HEK293T (cell line): ENCODE results near the gene DAP.

Experiments
- CTCF ChIA-PET: fragments of 350-600 bp; formaldehyde crosslinking; extraction: SDS; loops from one replicate; lab custom pipeline; 2021; ENCODE audit warnings: antibody characterized with exemption, inconsistent platforms; lab: Yijun Ruan, JAX
- POLR2A ChIA-PET: fragments of 350-600 bp; formaldehyde crosslinking; extraction: SDS; loops from one replicate; lab custom pipeline; 2020; ENCODE audit warnings: antibody characterized with exemption, inconsistent platforms; lab: Yijun Ruan, JAX
- DNase-seq: peaks from one replicate; pipeline ENCODE4 v3.0.0; 2012; ENCODE audit warnings: mixed read lengths; ENCODE audit errors: extremely low spot score
- ARNT ChIP-seq: fragments of 450-650 bp; IDR thresholded peaks from 2 replicates; pipeline ENCODE4 v1.6.1; 2017; ENCODE audit warnings: mild to moderate bottlenecking
- BHLHE40 ChIP-seq: fragments of 450-650 bp; IDR thresholded peaks from 2 replicates; pipeline ENCODE4 v1.6.1; 2016; ENCODE audit warnings: mild to moderate bottlenecking, moderate library complexity, borderline replicate concordance
- CTBP1 ChIP-seq: fragments of 450-650 bp; IDR thresholded peaks from 2 replicates; pipeline ENCODE4 v1.6.1; 2016; ENCODE audit warnings: borderline replicate concordance
- ELF4 ChIP-seq: fragments of 450-650 bp; IDR thresholded peaks from 2 replicates; pipeline ENCODE4 v1.6.1; 2017; ENCODE audit warnings: antibody characterized with exemption
- FOXA1 ChIP-seq: fragments of 450-650 bp; IDR thresholded peaks from 2 replicates; pipeline ENCODE4 v1.6.1; 2016; ENCODE audit warnings: mild to moderate bottlenecking
- FOXK2 ChIP-seq: fragments of 450-650 bp; IDR thresholded peaks from 2 replicates; pipeline ENCODE4 v1.6.1; 2016; ENCODE audit warnings: mild to moderate bottlenecking
- FOXM1 ChIP-seq: fragments of 450-650 bp; IDR thresholded peaks from 2 replicates; pipeline ENCODE4 v1.6.1; 2017; ENCODE audit warnings: mild to moderate bottlenecking, borderline replicate concordance
- HDGF ChIP-seq: fragments of 450-650 bp; IDR thresholded peaks from 2 replicates; pipeline ENCODE4 v1.6.1; 2017; ENCODE audit warnings: antibody characterized with exemption, borderline replicate concordance
- L3MBTL2 ChIP-seq: fragments of 450-650 bp; conservative IDR thresholded peaks from 2 replicates; pipeline ENCODE4 v1.6.1; 2016; ENCODE audit warnings: mild to moderate bottlenecking
- LEF1 ChIP-seq: fragments of 450-650 bp; IDR thresholded peaks from 2 replicates; pipeline ENCODE4 v1.6.1; 2017; ENCODE audit warnings: mild to moderate bottlenecking, borderline replicate concordance
- NFRKB ChIP-seq: fragments of 450-650 bp; IDR thresholded peaks from 2 replicates; pipeline ENCODE4 v1.6.1; 2016; ENCODE audit warnings: mild to moderate bottlenecking, moderate library complexity
- PKNOX1 ChIP-seq: fragments of 450-650 bp; IDR thresholded peaks from 2 replicates; pipeline ENCODE4 v1.6.1; 2016
- SP1 ChIP-seq: fragments of 450-650 bp; IDR thresholded peaks from 2 replicates; pipeline ENCODE4 v1.6.1; 2017
- SUZ12 ChIP-seq: fragments of 450-650 bp; IDR thresholded peaks from 2 replicates; pipeline ENCODE4 v1.6.1; 2016; ENCODE audit warnings: mild to moderate bottlenecking
- TARDBP ChIP-seq: fragments of 450-650 bp; IDR thresholded peaks from 2 replicates; pipeline ENCODE4 v1.6.1; 2016
- ZNF384 ChIP-seq: fragments of 450-650 bp; IDR thresholded peaks from 2 replicates; pipeline ENCODE4 v1.6.1; 2016

DAP gene

GRCh38 chr5:10662661-10663488 is 98.2 kb downstream of the DAP start:
- TF ChIP-seq FOXM1 (no peak), FOXA1 (no peak), TARDBP (no peak), L3MBTL2 (no peak), ELF4 (no peak), HDGF (no peak), SP1 (no peak), CTBP1 (no peak)
- CTCF ChIA-PET: no interaction called here
- DNase-seq: no peak
- POLR2A ChIA-PET: no interaction called here

- POLR2A ChIA-PET: no interaction called here
These were observed 99.0 kb downstream of the DAP start for GRCh38 chr5:10662083-10662482.

GRCh38 chr5:10661401-10661800 is 99.6 kb downstream of the DAP start:
- POLR2A ChIA-PET: no interaction called here
- DNase-seq: no peak
- no peak for TF ChIP-seq CTBP1
- TF ChIP-seq ZNF384: no peak
- no peak for TF ChIP-seq LEF1
- no peak for TF ChIP-seq PKNOX1
- no peak for TF ChIP-seq BHLHE40
- TF ChIP-seq L3MBTL2: no peak
- TF ChIP-seq ARNT: no peak
- no peak for TF ChIP-seq NFRKB
- no peak for TF ChIP-seq SP1
- no peak for TF ChIP-seq ELF4
- TF ChIP-seq TARDBP: no peak
- no peak for TF ChIP-seq FOXK2
- TF ChIP-seq FOXA1: no peak
- no peak for TF ChIP-seq SUZ12
- no peak for TF ChIP-seq HDGF
- TF ChIP-seq FOXM1: no peak
- CTCF ChIA-PET: no interaction called here

More at GRCh38 chr5:10662083-10662482, 99.0 kb downstream of the DAP start:
- no peak for DNase-seq
- TF ChIP-seq NFRKB: no peak
- no peak for TF ChIP-seq FOXM1
- TF ChIP-seq LEF1: no peak
- TF ChIP-seq FOXA1: no peak
- TF ChIP-seq ELF4: no peak
- no peak for TF ChIP-seq PKNOX1
- TF ChIP-seq BHLHE40: no peak
- TF ChIP-seq SP1: no peak
- no peak for TF ChIP-seq FOXK2
- TF ChIP-seq ARNT: no peak
- no peak for TF ChIP-seq CTBP1
- no peak for TF ChIP-seq L3MBTL2
- TF ChIP-seq SUZ12: no peak
- TF ChIP-seq ZNF384: no peak
- CTCF ChIA-PET: no interaction called here

GRCh38 chr5:10660720-10661387 is 100.2 kb downstream of the DAP start:
- DNase-seq: no peak
- TF ChIP-seq TARDBP (no peak), PKNOX1 (no peak), ARNT (no peak), SP1 (no peak), LEF1 (no peak)
- ChIA-PET POLR2A (no interaction called here), CTCF (no interaction called here)

- no peak for TF ChIP-seq FOXK2
- TF ChIP-seq SP1: no peak
- TF ChIP-seq LEF1: no peak
- no peak for TF ChIP-seq HDGF
- TF ChIP-seq ZNF384: no peak
- TF ChIP-seq FOXA1: no peak
- TF ChIP-seq PKNOX1: no peak
- no peak for TF ChIP-seq CTBP1
- no peak for TF ChIP-seq TARDBP
- no peak for TF ChIP-seq L3MBTL2
- no peak for TF ChIP-seq SUZ12
- TF ChIP-seq NFRKB: no peak
- ChIA-PET CTCF (no interaction called here), POLR2A (no interaction called here)
- no peak for DNase-seq
These were observed 100.9 kb downstream of the DAP start for GRCh38 chr5:10660135-10660534.

- no peak for DNase-seq
- ChIA-PET POLR2A (no interaction called here), CTCF (no interaction called here)
- no peak for TF ChIP-seq FOXK2
- no peak for TF ChIP-seq FOXM1
- TF ChIP-seq ZNF384: no peak
- TF ChIP-seq ELF4: no peak
These were observed 102.8 kb downstream of the DAP start for GRCh38 chr5:10658265-10658664.
